Measurements from ENCODE around the gene CDC16.

DNA sequence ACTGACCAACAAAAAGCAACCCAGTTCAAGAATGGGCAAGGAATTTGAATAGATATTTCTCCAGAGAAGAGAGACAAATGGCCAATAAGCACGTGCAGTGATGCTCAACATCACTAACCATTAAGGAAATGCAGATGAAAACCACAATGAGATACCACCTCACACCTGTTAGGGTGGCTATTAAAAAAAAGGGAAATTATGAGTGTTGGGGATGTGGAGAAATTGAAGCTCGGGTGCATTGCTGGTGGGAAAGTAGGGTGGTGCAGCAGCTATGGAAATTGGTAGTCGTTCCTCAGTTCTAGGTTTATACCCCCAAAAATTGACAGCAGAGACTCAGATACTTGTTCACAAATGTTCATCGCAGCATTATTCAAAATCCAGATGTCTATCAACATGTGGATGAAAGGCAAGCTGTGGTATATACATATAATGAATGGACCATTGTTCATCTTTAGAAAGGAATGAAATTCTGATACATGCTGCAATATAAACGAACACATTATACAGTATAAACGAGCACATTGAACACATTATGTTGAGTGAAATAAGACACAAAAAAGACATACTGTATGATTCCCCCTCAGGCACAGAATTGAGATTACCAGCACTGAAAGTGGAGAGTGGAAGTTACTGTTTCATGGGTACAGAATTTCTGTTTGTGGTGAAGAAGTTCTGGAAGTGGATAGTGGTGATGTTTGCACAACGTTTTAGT, 80.5 kb downstream of the CDC16 start:
- TF ChIP-seq, protein P1, sequence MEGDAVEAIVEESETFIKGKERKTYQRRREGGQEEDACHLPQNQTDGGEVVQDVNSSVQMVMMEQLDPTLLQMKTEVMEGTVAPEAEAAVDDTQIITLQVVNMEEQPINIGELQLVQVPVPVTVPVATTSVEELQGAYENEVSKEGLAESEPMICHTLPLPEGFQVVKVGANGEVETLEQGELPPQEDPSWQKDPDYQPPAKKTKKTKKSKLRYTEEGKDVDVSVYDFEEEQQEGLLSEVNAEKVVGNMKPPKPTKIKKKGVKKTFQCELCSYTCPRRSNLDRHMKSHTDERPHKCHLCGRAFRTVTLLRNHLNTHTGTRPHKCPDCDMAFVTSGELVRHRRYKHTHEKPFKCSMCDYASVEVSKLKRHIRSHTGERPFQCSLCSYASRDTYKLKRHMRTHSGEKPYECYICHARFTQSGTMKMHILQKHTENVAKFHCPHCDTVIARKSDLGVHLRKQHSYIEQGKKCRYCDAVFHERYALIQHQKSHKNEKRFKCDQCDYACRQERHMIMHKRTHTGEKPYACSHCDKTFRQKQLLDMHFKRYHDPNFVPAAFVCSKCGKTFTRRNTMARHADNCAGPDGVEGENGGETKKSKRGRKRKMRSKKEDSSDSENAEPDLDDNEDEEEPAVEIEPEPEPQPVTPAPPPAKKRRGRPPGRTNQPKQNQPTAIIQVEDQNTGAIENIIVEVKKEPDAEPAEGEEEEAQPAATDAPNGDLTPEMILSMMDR (IDR thresholded peaks at IDR 0.05 in 8 of 11, conservative IDR thresholded peaks at IDR 0.05 in 3 of 11) = no peak
- no peak for TF ChIP-seq POLR2A (IDR thresholded peaks at IDR 0.05)
- TF ChIP-seq POLR2AphosphoS5 (IDR thresholded peaks at IDR 0.05) = no peak
